Erythroblast (primary cell): Measurements from ENCODE around the gene PRMT7.

Experiments
- GATA1 ChIP-seq: IDR thresholded peaks from 2 replicates; pipeline ENCODE4 v1.6.1; 2011; ENCODE audit warnings: low read depth, mild to moderate bottlenecking, control low read depth, low read length, moderate library complexity
- POLR2A ChIP-seq: IDR thresholded peaks from 2 replicates; pipeline ENCODE4 v1.6.1; 2011; ENCODE audit warnings: mild to moderate bottlenecking, low read length

- TF ChIP-seq POLR2A (no peak), GATA1 (no peak)
Measured at GRCh38 chr16:68343137-68343536, 32.3 kb downstream of the PRMT7 start.
